ENCODE results near the gene MT2A. TPM values are rescaled to one million over a fixed set of nuclear protein-coding genes. Genes with fewer than 3 reads are reported as not detected.

Gene MT2A
- total RNA-seq, 1 donor: 114 TPM

DNA sequence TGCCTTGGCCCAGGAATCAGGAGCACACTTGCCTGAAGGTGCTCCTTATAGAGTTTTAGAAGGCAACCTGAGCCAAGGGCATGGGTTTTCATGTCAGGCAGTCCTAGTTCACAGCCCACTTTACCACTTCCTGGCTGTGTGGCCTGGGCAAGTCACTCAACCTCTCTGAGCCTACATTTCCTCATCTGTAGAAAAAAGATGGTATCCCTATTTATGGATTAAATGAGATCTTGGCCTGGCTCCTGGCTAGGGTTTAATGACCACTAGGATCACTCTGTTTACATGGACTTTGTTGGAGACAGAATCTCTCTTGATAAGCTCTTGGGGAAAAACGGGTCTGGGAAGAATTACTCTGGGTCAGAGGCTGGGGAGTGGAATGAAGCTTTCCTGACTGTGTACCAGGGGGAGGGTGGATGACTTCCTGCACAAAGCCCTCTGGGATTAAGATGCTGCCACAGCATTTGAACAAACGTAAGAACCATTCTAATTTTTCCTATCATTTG, 2.3 kb downstream of the MT2A start:
- TF ChIP-seq, protein P1, sequence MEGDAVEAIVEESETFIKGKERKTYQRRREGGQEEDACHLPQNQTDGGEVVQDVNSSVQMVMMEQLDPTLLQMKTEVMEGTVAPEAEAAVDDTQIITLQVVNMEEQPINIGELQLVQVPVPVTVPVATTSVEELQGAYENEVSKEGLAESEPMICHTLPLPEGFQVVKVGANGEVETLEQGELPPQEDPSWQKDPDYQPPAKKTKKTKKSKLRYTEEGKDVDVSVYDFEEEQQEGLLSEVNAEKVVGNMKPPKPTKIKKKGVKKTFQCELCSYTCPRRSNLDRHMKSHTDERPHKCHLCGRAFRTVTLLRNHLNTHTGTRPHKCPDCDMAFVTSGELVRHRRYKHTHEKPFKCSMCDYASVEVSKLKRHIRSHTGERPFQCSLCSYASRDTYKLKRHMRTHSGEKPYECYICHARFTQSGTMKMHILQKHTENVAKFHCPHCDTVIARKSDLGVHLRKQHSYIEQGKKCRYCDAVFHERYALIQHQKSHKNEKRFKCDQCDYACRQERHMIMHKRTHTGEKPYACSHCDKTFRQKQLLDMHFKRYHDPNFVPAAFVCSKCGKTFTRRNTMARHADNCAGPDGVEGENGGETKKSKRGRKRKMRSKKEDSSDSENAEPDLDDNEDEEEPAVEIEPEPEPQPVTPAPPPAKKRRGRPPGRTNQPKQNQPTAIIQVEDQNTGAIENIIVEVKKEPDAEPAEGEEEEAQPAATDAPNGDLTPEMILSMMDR (IDR thresholded peaks at IDR 0.05; ENCODE audit: insufficient read depth, low read length): no peak
- no peak overlapping the region for H3K4me3 ChIP-seq (ENCODE audit: low read depth, low read length)

DNA sequence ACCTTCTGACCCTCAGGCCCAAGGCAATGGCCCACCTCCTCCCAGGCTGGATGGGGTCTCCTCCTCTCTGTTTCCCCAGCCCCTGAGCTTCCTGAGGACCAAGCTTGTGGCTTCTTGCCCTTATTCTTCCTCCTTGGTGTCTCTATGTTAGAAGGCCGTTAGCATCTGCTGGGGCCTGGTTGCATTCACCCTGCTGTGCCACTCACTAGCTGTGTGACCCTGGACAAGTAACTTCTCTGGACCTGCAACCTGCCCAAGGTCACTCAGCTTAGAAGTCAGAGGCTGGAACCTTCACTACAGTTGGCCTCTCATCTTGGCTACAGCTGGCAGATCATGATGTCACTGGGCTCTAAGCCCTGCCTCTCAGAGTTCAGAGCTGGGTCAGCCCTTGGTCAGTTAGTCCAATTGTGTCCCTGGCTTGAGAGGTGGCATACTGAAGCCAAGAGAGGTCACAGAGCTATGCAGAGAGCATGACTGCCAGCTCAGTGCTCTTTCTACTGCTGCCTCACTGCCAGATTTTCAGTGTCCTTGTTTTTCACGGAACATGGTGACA, 3.0 kb downstream of the MT2A start:
- DNase-seq (ENCODE audit: low read depth): peak; percentile 76
- TF ChIP-seq, protein P1 (IDR thresholded peaks at IDR 0.05; ENCODE audit: insufficient read depth, low read length): no peak
- no peak overlapping the region for H3K4me3 ChIP-seq (ENCODE audit: low read depth, low read length)

More for the DNA sequence above, 2.3 kb downstream of the MT2A start:
- DNase-seq (ENCODE audit: low read depth): peak; percentile 66

DNA sequence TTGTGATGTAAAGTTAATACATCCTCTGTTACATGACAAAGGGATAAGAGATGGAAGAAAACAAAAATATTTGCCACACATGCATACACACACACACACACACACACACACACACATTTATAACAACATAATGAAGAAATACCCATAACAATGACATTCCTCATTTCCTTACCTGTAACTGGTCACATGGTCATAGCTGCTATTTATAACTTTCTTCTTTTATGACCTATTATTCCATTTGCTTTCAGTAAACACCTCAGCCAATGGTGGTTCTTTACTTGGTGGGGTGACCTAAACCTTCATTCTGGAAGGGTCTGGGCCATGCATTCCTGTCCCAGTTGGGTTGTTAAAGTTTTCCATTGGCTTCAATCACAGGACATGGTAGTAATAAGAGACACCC, 5.3 kb downstream of the MT2A start:
- TF ChIP-seq, protein P1 (IDR thresholded peaks at IDR 0.05; ENCODE audit: insufficient read depth, low read length): no peak
- no peak overlapping the region for H3K4me3 ChIP-seq (ENCODE audit: low read depth, low read length)
- no peak for DNase-seq (ENCODE audit: low read depth)

DNA sequence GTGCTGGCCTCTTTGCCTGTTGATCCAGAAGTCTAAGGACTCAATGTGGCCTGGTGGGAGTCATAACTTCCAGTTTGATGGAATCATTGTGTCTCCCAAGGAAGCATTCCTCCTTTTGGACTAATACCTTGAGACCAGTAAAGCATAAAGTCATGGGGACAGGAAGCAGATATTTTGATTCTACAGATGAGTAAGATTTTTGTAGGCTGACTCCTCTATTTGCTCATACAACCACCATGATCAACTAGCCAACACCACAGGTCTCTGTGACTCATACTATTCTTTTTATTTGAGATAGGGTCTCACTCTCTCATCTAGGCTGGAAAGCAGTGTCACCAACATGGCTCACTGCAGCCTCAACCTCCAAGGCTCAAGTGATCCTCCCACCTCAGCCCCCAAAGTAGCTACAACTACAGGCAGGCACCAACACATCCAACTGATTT, 6.2 kb downstream of the MT2A start:
- DNase-seq (ENCODE audit: low read depth): peak; percentile 55
- no peak overlapping the region for H3K4me3 ChIP-seq (ENCODE audit: low read depth, low read length)
- TF ChIP-seq, protein P1 (IDR thresholded peaks at IDR 0.05; ENCODE audit: insufficient read depth, low read length): no peak

DNA sequence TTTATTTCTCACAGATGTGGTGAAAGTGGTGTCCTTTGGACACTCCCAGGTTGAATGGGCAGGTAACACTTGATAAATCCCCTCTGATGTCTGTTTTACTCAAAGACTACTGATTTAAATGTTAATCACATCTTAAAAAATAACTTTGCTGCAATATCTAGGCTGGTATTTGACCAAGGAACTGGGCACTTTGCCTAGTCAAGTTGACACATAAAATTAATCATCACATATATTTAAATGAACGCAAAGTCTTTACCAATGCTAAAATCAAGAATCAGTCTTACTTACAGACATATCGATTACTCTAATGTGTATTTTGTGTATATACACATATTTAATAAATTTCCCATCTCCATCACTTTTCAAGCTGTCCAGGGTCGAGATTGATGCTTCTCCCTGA, 7.0 kb downstream of the MT2A start:
- no peak overlapping the region for H3K4me3 ChIP-seq (ENCODE audit: low read depth, low read length)
- TF ChIP-seq, protein P1 (IDR thresholded peaks at IDR 0.05; ENCODE audit: insufficient read depth, low read length): no peak
- DNase-seq (ENCODE audit: low read depth): peak; percentile 58

DNA sequence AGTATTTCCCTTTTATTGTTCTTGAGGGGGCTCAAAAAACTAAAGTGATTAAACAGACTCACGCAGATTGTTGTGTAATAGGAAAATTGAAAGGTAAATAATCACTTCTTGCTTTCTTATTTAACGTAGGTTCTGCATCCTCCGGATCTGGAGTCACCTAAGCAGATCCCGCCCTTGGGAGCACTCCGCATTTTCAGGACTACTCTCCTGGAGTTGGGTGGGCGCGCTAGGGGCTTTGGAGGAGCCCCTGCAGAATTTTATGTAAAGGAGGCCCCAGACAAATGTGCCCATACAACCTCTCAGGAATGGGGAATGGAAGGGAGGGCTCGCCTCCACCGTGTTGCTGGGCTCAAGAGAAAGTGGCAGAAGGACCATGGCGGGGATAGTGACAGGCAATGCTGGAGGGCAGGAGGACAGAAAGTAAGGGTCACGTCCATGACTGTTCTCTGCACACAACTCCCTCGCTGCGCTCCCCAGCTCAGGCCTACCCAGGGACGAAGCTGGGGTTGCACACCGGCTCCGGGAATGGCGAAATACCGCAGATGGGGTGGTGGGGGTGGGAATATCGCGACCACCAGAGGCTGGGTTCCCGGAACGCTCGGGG, 8.3 kb downstream of the MT2A start:
- no peak for DNase-seq (ENCODE audit: low read depth)
- TF ChIP-seq, protein P1 (IDR thresholded peaks at IDR 0.05; ENCODE audit: insufficient read depth, low read length): no peak
- H3K4me3 ChIP-seq (ENCODE audit: low read depth, low read length): peak overlapping the region; percentile 48

All from fibroblast of the aortic adventitia (primary cell).